NCI-H1436 (cell line): ENCODE measurements around the gene EP400.
"Not testable (repeated sequence)": the region's sequence is repeated elsewhere in the genome, so short reads cannot be mapped to it uniquely, and the experiment has no call there.

Experiments
- DNase-seq: peaks from one replicate; lab custom pipeline; 2025; lab: John Stamatoyannopoulos, UW

The EP400 gene

DNA sequence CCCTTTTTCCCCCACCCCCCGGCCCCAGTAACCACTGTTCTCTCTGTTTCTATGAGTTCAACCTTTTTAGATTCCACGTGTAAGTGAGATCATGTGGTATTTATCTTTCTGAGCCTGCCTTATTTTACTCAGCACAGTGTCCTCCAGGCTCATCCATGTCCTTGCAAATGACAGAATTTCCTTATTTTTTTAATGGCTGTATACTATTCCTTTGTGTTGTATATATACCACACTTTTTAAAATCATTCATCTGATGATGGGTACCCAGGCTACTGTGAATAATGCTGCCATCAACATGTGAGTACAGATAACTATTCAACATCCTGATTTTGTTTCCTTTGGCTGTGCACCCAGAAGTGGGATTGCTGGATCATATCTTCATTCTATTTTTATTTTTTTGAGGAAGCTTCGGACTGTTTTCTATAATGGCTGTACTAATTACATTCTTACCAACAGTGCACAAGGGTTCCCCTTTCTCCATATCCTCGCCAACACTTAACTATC lies 139.7 kb downstream of the EP400 start:
- DNase-seq, result no peak

DNA sequence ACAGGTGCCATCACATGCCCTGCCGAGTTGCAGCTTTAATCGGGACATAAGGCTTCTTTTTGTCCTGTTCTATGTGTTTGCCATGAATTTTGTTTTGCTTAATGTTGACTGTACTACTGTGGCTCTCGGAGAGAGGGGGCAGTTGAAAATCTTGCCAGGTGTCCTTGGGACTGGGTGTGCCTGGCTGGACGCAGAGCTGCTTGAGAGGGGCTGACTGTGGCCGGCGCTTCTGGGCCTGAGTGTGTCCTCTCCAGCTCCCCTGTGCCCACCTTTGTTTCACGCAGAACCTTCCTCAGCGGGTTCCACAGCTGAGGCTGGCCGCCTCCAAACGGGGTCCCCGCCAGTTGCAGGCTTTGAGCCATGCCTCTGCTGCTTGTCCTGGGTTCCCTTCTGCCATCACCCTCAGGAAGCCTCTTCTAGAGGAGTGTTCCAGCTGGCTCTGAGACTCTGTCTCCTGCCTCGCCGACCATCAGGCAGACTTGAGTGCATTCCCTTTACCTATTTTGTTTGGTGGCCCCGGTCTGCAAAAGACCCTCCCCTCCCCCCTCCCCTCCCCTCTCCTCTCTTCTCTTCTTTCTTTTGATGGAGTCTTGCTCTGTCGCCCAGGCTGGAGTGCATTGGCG lies 144.6 kb downstream of the EP400 start:
- no peak for DNase-seq

DNA sequence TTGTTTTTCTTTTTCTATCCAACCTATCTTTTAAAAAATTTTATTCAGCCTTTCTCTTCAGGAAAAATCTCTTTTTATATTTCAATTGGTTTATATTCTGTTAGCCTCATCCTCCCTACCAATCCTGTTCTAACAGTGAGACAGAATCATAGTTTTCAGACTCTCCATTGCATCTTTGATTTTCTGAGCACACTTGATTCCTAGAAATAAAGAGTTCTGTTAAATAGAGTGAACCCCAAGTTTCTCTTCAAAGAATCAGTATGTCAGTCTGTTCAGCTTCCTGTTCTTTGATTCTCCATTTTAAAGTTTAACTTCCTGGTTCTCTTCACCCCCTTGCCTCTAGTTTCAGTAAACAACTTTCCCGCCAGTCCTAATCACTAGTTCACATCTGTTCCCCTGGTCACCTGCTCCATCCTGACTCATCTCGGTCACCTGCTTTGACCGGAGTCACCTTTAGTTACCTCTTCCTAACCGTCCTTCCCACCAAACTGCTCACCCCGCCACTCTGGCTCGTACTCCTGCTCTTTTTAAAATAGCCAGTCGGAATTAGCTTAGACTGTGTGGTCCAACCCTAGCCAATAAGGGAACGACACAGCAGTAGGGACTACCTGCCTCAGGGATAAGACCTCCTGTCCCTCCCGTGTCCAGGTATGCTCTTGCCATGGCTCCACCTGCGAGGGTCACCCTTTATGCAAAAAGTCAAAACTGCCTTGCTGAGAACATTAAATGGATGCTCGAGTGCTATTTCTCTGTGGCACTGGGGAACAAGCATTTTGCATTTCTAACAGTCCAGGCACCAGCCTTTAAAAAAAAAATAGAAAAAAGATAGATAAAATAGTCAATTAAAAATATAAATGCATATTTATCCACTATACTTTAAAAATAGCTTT lies 146.0 kb downstream of the EP400 start:
- DNase-seq, result no peak

DNA sequence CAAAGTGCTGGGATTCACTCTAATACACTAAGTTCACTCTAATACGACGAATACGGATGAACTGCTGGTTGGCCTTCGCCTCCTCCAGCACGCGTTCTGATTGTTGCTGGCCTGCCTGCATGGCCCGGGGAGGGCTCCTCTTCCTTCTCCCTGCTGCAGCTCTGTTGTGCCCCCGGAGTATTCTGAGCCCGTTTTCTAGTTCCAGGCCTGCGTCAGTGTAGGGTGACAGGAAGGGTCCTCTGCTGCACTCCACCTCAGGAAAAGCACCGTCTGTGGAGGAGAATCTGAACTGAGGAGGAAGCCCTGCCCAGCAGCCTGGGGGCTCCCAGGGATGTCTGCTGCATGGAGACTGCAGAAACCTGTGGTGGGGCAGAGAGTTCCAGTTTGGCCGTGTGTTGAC lies 150.0 kb downstream of the EP400 start:
- DNase-seq, result no peak

DNA sequence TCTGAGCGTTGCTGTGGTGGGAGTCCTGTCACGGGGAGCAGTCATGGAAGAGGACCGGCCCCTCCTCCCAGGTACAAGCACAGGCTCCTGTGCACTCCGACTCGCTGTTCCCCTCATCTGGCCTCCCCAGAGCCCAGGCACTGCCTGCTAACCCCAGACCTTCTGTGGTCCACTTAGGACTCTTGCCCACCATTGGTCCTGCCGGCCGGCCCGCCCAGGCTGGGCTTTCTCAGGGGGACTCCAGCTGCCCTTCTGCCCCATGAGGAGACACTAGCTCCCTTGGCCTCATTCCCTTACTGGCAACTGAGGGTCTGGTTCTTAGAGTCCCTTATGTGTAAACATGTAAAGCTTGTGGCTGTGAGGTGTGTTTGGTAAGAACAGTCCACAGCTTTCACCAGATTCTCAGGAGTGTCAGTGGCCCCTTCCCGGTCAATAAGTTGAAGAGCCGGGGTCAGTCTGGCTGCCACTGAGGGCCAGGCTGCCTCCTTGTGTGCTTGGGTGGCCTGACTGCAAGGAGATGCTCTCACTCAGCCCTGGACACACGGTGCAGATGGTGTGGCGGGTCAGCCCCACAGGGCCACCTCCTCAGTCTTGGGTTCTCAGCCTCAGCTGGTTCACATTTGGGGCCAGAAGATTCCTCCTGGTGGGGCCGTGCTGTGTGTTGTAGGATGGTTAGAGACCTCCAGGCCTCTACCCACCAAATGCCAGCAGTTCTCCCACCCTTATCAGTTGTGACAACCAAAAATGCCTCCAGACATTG lies 150.7 kb downstream of the EP400 start:
- DNase-seq, result no peak

DNA sequence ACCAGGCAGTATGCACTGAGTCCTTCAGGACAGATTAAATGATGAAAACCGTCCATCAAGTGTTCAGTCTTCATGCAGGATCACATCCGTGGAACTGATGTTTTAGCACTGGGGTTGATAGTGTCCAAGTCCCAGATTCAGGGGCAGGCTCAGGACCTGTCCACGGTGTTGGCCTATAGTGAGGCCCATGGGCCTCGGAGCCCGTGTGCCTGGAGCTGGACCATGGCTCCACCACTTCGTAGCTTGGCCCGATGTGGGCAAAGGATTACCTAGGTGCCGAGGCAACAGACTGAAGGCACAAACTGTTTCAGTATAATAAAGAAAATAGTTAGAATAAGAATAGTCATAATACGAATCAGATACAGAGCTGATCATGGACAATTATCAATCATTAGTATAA lies 152.6 kb downstream of the EP400 start:
- no peak for DNase-seq

DNA sequence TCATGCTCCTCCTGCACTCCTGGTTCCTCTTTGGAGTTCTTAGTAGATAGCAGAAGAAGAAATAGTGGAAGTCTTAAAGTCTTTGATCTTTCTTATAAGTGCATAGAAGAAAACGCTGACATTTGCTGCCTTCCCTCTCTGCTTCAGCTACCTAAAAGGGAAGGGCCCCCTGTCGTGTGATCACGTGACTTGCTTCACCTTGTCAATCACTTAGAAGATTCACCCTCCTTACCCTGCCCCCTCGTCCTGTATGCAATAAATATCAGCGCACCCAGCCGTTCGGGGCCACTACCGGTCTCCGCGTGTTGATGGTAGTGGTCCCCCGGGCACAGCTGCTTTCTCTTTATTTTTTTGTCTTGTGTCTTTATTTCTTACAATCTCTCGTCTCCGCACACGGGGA lies 153.3 kb downstream of the EP400 start:
- not testable (repeated sequence) for DNase-seq

DNA sequence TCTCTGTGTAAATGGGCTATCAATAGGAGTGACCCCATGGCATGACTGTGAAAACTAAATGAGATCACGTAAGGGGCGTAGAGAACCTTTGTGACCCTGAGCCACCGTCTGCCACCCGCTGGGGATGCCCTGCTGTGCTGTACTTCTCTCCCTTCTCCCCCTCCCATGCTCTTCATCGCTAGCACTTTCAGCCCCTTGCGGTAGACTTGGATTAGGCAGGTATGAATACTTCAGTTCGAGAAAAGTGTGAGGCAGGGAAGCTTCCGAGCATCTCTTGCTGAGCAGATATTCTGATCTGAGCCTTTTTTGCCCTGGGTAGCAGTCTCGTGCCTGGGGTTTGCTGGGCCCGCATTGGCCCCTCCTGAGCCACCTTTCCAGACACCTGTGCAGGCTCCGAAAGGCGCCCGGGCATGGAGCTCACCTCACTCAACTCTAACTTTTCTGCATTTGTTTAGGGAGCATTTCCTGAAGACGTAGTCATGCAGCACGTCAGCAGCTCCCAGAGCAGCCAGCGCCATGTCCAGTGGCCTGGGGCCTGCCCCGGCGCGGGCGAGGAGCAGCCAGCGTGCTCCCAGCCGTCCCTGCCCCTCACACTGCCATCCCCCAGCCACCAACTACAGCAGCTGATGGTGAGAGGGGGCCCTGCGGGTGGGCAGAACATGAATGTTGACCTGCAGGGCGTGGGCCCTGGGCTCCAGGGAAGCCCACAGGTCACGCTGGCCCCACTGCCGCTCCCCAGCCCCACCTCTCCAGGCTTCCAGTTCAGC lies 154.0 kb downstream of the EP400 start:
- no peak for DNase-seq

DNA sequence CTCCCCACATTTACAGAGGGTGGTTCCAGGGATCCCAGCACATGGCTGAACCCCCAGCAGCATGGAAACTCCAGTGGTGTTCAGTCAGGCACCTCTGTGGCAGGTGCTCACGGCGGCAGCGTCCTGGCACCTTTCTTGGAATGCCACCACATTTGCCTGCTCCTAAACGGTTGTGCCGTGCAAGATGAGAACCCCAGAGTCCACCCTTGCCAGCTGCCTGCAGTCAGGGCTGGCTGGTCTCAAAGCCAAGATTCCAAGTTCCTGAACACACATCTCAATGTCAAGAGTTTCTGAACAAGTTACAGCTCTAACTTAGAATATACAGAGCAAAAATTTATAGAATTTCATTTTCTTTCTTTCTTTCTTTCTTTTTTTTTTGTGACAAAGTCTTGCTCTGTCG lies 155.7 kb downstream of the EP400 start:
- no peak for DNase-seq

DNA sequence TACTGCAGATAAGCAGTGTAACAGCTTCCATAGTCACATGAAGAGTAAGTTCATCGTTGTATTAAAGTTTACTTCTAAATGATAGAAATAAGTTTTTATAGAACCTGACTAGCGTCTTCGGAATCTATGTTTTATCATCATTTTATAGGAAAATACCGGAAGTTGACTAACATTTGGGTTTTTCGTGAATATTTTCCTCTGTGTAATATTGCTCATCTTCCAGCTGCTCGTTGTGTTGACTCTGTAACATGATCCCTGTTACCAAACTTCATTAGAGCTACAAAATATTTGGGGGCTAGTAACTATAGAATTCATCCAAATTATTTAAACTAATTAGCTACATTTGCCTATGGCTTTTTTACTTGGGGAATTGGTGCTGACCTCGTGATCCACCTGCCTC lies 157.2 kb downstream of the EP400 start:
- DNase-seq, result no peak

DNA sequence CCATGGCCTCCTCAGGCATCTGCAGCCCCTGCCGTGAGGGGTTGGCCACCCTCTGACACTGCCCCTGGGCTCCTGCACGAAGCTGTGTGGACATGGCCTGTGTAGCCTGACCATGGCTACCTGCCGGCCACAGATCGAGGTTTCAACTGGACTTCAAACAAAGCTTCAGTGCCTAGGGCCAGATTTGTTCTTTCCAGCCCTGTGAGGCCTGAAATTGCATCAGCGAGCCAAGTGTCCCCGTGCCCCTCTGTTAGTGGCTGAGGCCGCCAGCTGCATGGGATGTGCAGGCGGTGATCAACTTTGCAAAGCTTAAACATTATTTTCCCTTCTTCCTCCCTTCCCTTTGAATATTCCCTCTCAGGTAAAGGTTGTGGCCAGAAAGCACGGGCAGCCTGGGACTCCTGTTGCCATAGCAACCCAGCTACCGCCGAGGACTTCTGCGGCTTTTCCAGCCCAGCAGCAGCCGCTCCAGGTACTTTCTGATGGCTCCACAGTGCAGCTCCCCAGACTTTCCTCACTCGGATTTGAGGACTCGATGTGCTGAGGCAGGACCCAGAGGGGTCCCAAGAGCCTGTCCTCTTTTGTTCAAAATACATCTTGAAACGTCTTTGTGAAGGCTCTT lies 158.6 kb downstream of the EP400 start:
- no peak for DNase-seq

DNA sequence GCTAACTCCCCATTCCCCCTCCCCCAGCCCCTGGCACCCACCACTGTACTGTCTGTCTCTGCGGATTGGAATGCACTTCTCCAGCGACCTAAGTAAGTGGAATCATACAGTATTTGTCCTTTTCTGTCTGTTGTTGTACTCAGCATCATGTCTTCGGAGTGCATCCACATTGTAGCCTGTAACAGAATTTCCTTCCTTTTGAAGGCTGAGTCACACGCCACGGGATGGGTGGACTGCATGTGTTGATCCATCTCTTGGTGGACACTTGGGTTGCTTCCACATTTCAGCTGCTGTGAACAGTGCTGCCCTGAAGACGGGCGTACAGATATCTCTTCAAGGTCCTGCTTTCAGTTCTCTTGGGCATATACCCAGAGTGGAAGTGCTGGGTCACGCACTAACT lies 160.0 kb downstream of the EP400 start:
- no peak for DNase-seq

DNA sequence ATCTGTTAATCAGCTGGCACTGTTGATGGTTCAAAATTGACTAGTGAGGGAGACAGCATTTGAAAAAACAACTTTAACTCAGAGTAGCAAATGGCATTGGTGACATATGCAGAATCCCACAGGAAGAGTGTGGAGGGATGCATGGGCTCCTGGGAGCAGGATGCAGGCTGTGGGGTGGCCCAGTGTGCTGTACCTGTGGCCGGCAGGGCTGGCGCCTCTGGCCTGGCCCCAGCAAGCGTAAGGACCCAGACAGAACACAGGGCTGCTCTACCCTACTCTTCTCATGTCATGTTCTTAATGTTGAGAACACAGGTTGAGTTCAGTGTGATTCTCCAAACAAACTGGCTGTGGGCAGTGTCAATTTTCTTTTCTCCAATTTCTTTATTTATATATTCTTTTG lies 160.9 kb downstream of the EP400 start:
- DNase-seq, result no peak

DNA sequence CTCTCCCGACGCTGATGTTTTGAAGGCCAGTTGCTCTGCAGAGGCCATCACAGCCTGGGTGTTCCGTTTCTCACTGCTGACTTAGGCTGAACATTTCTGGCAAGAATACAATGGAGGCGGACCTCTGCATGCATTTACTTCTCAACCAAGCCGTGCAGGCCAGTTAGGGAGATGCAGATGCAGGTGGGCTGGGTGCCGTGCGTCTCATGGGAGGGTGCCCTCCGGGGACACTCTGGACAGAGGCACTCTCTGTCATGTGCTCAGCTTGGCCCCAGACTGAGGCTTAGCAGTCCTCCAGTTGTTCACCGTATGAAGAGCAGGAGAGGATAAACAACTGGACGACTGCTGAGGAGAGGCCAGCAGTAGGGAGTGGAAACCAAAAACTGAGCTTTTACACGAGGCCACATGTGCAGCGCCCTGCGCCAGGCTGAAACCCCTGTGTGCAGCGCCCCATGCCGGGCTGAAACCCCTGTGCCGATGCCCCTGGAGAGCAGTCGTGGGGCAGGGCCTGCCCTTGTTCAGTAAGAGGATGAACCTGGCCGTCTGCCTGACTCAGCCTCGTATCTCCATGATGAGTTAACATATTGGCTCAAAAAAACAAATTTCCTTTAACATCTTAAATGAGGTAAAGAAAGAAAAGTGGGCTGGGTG lies 162.0 kb downstream of the EP400 start:
- no peak for DNase-seq

DNA sequence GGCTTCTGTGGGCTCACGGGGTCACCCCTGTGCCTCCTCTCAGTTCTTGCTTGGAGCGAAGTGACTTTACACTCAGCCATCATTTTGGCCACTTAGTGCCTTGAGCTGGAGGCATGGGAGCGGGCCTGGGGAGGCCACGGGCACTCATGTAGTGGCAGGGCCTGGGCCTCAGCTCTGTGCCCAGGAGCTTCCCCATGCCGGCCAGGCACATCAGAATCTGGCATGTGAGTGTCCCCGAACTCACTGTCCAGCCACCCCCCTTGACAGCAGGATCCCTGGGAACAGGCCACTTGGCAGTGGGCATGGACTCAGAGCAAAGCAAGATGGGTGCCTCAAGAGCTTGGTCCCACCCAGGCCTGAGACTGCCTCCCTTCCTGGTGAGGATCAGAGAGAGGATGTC lies 164.9 kb downstream of the EP400 start:
- DNase-seq, result no peak

DNA sequence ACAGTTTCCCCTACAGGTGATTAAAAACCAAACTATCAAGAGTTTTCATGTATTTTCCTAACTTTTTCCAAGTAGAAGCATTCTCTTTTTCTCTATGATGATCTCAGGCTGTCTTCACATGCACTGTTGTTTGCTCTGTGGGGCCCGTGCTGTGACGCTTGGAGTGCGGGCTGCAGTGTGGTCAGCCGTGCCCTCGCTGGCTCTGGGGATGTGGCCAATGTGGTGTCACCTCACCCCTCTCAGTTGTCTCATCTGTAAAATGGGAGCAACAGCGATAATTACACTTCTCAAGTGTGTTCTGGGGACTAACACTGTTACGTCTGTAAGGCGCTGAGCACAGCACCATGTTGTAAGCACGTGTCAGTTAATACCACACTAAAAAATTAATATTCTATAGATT lies 165.8 kb downstream of the EP400 start:
- DNase-seq, result no peak

DNA sequence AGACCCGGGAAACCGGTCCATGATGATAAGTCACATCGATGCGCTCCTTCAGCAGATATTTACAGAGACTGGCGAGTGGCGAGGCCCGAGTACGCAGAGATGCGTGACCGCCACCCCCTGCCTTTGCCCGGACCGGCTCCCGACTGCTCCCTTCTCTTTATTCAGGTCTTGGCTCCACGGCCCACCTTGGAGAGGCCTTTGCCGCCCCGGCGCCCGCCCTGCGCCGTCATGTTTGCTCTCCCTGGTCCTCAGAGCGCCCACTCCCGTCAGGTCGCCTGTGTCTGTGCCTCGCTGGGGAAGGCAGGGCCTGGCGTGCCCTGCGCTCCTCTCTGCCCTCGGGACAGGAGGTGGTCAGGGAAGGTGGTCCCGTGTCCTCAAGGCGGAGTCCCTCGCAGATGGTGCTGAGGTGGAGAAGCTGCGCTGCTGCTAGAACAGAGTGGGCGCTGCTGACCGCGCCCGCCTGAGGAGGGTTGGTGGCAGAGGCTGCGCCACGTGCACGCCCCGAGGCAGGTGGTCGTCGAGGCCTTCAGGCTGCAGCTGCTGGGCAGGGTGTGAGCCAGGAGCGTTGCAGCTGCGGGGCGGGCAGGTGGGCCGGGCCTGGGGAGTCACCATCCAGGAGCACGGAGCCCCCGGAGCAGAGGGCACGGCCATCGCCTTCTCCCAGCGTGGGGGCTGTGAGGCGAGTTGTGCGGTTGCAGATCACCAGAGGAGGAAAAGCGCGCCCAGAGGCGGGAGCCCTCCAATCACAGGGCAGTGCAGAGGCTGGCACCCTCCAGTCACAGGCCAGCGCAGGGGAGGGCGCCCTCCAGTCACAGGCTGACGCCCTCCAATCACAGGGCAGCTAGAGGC lies 167.2 kb downstream of the EP400 start:
- no peak for DNase-seq

DNA sequence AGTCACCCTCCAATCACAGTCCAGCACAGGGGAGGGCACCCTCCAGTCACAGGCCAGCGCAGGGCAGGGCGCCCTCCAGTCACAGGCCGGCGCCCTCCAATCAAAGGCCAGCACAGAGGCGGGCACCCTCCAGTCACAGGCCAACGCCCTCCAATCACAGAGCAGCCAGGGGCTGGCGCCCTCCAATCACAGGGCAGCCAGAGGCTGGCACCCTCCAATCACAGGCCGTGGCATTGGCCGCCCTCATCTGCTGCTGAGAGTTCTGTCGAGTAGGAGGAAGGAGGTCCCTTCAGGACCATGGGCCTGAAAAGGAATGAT lies 167.8 kb downstream of the EP400 start:
- DNase-seq, result no peak

DNA sequence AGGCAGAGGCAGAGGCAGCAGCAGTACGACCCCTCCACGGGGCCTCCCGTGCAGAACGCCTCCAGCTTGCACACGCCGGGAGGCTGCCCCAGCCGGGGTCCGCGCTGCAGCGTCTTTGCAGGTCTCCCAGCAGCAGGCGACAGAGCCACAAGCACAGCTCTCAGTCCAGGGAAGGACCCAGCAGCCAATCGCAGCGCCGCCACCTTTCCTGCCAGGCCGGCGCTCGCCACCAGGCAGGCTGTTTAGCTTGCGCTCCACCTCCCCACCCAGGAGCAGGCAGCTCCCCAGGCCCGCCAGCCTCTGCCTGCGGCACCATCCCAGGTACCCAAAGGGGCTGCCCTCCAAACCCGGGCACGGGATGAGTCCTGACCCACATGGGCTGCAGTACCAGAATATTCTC lies 169.1 kb downstream of the EP400 start:
- no peak for DNase-seq

DNA sequence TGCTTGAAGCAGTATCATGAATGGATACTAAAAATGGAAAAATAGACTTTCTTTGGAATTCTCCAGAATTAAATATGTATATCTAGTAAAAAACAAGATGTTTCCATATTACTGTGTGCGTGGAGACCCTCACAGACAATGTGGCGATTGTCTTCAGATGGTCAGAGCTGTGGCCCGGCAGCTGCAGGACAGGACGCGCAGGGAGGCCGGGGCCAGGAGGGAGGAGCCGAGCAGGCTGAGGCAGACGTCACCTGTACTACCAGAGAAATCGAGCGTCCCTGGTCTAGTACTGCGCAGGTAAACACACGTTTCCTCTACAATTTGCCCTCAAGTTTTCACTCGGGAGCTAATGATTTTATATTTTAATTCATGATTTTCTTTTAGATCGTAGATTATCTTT lies 171.5 kb downstream of the EP400 start:
- no peak for DNase-seq
